Stimulated activated CD4-positive, alpha-beta T cell treated with anti-CD3 and anti-CD28 coated beads, Interleukin-12 subunit alpha, Interleukin-12 subunit beta, amount 100 ng/mL, for 4 hours (primary cell): ENCODE results near the gene ZP1.
A peak's percentile ranks its signal among the peaks of the same experiment; 100 is the strongest.

Experiments
- DNase-seq: peaks from one replicate; pipeline ENCODE4 v3.0.0-alpha.2; 2020

The ZP1 gene

DNA sequence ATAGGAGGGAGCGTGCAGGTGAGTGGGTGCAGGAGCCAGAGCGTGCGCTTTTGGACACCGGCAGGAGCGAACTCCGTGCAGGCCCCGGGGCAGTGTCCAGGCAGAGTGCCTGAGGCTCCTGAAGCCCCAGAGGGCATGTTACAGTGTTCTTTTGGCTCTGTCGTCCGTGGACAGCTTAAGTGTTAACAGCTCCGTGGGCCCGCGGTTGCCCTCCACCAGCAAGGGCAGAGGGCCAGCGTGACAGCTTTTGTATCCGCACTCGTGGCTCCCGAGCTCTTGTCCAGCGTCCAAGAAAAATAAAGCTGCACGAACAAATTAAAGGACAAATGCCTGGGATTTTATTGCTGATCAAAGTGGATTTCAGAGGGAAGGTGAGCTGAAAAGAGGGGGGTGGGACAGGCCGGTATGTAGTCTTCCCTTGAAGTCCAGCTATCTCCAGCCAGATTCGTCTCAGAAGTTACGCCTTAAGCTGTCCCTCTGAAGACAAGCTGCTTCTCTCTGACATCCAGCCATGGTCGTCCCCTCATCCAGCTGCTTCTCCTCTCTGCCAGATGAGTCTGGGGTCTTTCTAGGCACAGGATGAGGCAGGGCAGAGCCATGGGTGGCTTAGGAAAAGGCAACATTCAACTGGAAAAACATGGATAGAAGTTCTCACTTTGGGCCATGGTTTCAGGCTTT lies 45.6 kb downstream of the ZP1 start:
- no peak for DNase-seq

DNA sequence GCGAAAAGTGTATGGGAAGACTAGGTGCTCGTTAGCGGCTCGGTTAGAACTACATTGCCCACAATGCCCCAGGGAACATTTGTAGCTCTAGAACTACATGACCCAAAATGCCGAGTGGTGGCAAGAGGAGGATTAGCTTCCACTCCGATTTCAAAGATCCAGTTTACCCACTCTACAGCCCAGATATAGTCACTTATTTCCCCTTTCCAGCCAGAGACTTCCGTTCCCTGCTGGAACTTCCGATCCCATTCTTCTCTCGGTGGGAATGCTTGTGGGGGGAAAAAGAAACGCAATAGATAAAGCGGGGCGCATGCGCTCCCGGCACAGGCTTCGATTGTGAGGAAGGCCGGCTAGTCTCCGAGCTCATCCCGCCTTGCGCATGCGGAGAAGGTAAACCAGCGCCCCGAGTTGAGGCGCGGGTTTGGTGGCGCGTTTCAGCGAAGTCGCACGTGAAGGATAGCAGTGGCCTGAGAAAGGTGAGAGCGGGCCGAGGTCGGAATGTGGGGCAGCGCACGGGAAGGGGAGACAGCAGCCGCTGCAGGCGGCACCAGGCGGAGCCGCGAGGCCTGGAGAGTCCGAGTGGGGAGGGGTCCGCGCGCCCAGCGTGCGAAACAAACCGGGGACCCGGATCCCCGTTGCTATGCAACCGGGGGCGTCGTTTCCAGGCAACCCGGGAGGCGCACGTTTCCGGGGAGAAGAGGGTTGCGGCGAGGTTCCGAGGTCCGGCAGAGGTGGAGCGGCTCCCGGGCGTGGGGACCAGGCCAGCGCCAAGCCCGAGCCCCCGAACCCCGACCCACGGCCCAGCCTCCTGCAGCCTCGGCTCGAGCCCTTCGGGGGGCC lies 46.7 kb downstream of the ZP1 start, which contains the start of gene TMEM109:
TMEM109 (plus strand) TSS at position 366 of the 840 bp plus-strand sequence. CDS start 5,536 bp downstream, outside the sequence.
- DNase-seq, result peak; percentile 83

DNA sequence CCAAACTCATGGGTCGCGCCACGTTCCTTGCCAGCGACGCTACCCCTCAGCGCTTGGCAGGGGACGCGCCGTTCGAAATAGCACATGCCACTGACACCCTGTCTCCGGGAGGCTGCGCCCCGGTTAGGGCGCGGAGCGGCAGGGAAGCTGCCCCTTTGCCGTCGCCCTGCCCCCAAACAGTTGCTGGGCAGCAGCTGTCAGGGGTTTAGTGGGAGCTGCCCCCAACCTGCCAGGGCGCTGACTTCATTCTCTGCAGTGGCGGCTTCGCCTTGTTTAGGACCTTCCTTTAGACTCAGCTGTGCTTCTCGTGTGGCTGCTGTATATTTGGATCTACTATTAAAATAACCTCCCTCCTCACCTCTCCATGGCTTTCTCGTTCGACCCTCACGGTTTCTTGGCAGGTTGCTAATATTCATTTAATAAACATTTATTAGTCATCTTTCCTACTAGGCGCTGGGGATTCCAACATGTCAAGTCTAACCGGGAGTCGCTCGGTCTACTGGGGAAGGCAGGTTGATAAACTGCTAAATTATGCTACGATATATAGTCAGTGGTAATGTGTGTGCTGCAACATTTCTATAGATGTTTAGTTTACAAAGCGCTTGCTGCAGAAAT lies 47.4 kb downstream of the ZP1 start:
- DNase-seq, result no peak

DNA sequence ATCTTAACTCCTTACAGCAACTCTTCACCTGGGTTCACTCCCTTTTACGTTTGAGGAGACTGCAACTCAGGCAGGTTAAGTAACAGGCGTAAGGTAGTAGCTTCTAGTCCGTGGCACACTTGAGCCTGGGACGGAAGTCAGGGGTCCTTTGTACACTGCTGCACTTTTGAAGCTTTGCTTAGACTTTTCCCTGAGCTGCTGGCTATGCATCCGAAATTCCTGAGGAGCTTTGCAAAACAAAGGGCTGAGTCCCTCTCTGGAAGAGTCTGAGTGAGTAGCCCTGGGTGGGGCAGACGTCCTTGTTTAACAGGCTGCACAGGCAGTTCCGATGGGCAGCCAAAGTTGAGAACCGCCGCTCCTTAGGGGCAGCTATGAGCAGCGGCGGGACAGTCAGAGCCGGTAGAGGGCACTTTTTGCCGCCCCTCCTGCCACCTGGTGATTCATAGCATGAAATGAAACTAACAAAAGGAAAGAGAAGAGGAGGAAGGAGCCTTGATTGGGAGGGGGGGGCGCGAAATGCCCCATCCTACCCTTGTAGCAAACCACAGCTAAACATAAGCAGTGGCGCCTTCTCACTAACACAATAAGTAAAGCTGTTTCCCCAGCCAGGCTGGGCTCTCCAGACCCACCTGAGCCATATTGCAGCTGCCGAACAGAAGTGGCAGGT lies 48.0 kb downstream of the ZP1 start:
- DNase-seq, result peak; percentile 63

DNA sequence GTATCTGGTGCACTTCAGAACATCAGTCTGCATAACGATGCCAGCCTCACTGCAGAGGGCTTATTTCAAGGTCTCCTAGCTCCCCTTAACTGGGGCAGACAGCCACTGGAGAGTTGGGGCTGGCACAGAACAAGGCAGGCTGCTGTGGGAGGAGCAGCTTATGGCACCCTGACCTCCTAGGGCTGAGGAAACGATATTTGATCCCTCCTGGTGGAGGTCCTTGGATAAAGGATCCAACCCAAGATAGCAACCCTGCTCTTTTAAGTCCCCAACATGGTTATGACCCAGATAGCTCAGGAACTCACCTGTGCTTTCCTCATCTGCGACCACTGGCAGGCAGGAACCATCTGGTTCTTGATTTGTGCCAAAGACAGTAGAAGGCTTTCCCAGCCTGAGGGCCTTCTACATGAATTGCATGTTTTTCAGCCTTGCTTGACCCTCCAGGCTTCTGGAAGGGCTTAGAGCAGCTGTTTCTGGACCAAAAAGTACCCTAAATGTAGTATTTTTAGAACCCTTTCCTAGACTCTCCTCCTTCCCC lies 49.4 kb downstream of the ZP1 start:
- no peak for DNase-seq

DNA sequence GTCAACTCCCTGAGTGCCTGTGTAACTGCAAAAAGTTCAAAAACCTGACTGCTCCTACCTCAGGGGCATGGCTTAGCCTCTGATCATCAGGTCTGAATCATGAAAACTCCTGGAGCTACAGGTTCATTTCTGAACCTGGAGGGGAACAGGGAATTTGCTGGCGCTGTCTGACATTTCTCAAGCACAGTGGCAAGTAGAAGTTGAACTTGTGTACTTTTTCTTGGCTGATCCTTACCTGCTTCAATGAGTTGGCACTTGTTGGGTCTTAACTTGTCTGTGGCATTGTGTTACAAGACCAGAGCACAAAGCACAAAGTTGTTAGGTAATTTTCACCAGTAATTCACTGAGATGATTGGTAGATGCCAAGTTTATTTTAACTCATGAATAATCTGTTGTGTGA lies 49.9 kb downstream of the ZP1 start:
- DNase-seq, result no peak

DNA sequence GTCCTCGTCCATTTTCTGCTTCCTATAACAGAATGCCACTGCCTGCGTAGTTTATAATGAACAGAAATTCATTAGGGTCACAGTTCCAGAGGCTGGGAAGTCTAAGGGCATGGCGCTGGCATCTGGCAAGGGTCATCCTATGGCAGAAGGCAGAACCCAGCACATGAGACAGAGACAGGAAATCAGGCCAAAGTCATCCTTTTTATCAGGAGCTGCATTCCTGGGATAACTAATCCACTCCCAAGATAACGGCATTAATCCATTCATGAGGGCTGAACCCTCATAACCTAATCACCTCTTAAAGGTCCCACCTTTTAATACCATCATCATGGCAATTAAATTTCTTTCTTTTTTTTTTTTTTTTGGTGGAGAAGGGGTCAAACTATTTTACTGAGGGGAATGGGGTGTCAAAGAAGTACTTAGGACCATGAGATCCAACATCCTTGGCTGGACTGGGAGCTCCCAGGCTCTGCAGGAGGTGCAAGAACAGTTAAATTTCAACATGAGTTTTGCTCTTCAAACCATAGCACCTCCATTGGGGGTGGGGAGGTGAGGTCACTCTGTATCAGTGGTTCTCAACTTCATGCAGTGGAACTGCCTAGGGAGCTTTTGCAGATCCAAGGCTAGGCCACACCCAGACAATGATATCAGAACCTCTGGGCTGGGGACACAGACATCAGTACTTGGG lies 51.1 kb downstream of the ZP1 start:
- no peak for DNase-seq

DNA sequence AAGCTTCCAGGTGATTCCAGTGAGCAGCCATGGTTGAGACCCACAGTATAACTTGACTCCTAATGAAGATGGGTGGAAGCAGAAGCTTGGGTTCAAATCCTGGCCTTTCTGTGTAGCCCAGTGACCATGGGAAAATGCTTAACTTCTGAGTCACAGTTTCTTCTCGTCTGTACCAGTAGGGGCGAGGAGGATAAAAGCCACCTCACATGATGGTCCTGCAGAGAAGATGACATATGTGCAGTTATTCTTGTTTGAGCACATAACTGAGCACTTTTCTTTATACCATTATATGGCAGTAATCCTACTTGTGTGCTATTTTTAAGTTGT lies 51.6 kb downstream of the ZP1 start:
- no peak for DNase-seq

DNA sequence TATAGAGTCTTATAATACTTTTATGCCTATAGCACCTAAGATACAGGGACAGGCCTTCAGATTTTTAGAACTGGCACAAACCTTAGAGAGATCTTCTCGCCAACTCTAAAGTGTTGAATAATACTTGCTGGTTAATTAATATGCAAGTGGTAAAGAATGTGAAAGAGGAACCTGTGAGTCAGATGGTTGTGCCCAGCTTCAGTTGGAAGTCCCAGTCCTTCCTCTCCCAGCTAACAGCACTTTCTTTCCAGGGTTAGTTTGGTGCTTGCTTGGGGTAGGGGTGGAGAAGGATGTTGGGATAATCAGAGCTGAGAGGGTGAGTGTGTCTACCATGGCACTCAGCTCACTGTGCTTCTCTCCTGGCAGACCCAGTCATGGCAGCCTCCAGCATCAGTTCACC lies 52.0 kb downstream of the ZP1 start:
- no peak for DNase-seq

DNA sequence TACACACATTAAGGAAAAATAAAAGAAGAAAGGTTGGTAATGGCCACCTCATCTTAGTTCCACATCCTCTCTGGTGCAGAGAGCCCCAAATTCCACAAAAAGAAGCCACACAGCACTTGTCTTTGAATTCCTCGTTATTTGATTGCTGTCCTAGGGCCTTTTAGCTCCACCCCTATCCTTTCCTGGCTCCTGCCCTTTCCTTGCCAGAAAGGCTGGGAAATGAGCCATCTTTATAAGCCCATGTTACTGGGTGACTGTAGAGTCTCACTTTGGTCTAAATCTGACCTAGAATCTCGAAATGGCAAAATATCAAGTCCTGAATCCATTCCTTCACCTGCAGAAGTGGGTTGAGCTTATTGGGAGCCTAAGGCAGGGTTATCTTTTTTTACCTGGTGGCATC lies 52.6 kb downstream of the ZP1 start:
- no peak for DNase-seq

DNA sequence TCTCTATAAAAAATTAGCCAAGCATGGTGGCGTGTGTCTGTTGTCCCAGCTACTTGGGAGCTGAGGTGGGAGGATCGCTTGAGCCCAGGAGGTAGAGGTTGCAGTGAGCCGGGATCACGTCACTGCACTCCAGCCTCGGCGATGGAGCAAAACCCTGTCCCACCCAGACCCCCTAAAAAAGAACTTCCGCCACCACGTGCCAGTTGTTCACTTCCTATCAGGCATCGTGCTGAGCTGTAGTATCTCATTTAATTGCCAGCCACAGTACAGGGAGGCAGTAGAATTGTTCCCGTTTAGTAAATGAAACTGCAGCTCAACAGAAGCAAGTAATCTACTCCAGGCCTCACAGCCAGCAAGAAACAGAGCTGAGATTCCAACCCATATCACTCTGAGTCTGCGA lies 53.9 kb downstream of the ZP1 start:
- no peak for DNase-seq

DNA sequence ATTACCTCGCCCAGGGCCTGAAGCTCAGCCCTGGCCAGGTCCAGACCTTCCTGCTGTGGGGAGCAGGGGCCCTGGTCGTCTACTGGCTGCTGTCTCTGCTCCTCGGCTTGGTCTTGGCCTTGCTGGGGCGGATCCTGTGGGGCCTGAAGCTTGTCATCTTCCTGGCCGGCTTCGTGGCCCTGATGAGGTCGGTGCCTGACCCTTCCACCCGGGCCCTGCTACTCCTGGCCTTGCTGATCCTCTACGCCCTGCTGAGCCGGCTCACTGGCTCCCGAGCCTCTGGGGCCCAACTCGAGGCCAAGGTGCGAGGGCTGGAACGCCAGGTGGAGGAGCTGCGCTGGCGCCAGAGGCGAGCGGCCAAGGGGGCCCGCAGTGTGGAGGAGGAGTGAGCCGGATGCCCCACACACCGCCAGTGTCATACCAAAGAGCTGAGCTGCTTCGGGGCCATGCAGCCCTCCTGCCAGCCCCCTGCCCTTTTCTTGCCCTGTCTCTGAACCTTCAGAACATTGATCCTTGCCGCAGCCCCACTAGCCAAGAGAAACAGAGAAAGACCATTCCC lies 54.5 kb downstream of the ZP1 start:
- no peak for DNase-seq

DNA sequence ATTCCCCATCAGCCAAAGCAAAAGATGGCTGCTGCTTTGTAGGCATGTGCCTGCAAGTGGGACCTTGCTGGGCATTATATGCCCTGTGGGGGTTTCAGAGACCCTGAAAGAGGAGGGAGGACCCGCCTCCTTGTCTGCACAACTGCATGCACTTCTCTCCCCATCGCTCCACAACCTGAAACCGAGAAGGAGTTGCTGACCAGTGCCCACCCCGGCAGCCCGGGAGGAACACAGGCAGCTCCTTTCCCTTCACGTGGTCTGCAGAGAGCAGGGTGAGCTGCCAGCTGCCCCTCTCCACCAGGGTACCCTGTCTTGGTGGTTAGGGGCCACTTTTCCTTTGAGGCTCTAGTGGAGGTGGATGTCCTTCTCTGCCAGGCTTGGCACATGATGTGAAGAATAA lies 55.6 kb downstream of the ZP1 start:
- DNase-seq, result no peak

DNA sequence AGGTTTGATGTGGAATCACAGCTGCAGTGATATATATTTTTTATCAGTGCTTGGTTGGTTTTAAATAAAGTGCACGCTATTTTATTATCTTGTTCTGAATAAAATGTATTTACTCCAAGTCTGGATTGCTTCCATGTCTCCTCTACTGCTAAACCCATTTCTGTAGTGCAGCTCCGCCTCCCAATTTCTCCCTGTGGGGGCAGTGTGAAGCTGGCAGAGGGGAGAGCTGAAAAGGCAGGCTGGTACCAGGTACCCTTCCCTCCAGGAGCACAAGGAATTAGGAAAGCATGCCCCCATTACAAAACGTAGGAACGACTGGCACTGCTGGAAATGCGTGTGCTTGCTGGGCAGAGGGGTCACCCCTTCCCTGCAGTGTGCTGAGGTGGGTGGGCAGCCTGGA lies 56.0 kb downstream of the ZP1 start:
- DNase-seq, result no peak

DNA sequence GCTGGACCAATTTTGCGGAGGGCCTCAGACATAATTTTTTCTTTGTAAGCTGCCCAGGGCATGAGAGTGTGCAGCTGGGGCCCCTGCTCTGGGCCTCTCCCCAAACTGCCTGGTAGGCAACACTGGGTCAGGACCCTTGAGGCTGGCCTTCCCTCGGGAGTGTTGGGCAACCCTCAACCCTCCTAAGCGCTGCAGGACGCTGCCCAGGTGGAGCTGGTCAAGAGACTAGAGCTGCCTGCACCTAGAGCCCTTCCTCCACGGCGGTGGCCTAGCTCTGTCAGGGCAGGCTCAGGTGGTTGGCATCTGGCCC lies 56.4 kb downstream of the ZP1 start:
- DNase-seq, result no peak

DNA sequence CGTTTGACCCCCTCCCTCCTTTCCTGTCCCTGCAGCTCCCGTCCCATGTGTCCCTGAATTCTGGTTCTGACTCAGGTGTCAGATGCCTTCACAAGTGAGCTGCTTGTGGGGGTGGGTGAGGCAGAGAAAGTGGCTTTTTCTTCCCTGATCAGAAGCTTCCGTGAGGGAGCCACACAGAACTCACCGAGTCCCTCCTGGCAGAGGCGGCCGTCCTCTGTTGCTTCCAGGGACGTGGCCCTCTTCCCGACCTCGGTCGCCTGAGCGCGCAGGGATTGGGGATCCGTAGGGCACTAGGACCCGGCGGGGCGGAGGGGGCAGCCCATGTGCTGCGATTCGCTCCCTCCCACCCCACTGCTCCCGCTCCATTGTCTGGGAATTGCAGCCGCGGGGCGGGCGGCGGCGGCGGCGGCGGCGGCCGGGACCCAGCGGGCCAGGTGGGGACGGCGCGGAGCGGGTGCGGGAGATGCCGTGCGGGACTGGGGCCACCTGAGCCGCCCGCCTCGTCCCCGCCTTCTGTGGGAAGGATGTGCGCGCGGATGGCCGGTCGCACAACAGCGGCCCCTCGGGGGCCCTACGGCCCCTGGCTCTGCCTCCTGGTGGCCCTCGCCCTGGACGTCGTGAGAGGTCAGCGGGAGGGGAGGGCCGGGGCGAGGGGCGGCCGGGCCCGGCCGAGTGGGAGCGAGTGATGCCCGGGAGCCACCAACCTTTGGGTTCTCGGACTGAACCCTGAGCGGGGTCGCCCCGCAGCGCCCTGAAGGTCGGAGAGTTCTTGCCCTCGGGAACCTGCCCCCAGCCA lies 57.0 kb downstream of the ZP1 start, which contains the start of gene TMEM132A:
TMEM132A (plus strand) TSS at position 351 of the 796 bp plus-strand sequence; CDS start at position 525, 174 bp downstream.
- no peak for DNase-seq
